Fibroblast of the aortic adventitia (primary cell): Measurements from ENCODE around the gene KAT2A. TPM values are rescaled to one million over a fixed set of nuclear protein-coding genes. Genes with fewer than 3 reads are reported as not detected.

Source experiments
- DNase-seq: peaks from one replicate; pipeline ENCODE4 v3.0.0-alpha.2; 2010; ENCODE audit warnings: low read depth
- H3K4me3 ChIP-seq: 2 replicates; pipeline ENCODE4 v1.5.1; 2011; ENCODE audit warnings: low read depth, mild to moderate bottlenecking, control low read depth, low read length, moderate library complexity
- CTCF ChIP-seq: IDR thresholded peaks from 2 replicates; pipeline ENCODE4 v1.5.1; 2011; ENCODE audit warnings: mild to moderate bottlenecking, low read length, control low read depth, inconsistent platforms; ENCODE audit not compliant: insufficient read depth
- total RNA-seq: library from RNA; depleted of rRNA; stranded (reverse); fragments of >200 nt; gene quantifications from 2 replicates; pipeline ENCODE4 v1.2.3, GENCODE V29; 2012; ENCODE audit warnings: low replicate concordance

The KAT2A gene
- total RNA-seq, 1 donor = 13.7 TPM

- H3K4me3 ChIP-seq = no peak overlapping the region
- DNase-seq = no peak
- no peak for TF ChIP-seq CTCF
Observed at GRCh38 chr17:42113293-42114069, 7.7 kb downstream of the KAT2A start.

GRCh38 chr17:42112552-42113176 is 8.5 kb downstream of the KAT2A start, which contains the start of gene DHX58:
TSS of gene DHX58 (minus strand) at chr17:42112714. CDS start at chr17:42111892, 822 bp downstream.
- peak; percentile 85 for DNase-seq
- H3K4me3 ChIP-seq = peak within 1 kb of the TSS; percentile 78
- TF ChIP-seq CTCF = no peak

DNA sequence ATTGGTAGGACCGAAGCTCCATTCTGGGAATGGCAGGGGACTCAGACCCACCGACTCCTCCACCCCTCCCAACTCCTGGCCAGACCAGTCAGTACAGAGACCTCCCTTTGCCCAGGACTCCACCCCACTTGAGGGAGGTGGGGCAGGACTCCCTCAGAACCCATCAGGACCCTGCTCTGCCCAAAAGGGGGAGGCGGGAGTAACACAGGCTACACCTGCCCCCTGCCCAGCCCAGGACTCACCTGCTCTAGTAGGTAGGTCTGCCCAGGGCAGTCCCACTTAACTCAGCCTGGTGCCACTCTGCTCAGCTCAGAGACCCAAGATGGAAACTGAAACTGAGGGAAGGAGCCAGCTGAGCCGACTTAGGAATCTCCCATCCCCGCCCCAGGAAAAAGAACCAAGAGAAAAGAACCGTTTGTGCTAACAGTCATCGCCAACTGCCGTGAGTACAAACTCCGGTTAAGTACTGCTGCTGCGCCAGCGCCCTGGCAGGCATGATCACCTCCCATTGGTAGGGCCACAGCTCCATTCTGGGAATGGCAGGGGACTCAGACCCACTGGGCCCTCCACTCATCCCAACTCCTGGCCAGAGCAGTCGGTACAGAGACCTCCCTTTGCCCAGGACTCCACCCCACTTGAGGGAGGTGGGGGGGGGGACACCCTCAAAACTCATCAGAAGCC is 9.2 kb downstream of the KAT2A start:
- DNase-seq = peak; percentile 57
- TF ChIP-seq CTCF = no peak
- H3K4me3 ChIP-seq = peak overlapping the region; percentile 78

DNA sequence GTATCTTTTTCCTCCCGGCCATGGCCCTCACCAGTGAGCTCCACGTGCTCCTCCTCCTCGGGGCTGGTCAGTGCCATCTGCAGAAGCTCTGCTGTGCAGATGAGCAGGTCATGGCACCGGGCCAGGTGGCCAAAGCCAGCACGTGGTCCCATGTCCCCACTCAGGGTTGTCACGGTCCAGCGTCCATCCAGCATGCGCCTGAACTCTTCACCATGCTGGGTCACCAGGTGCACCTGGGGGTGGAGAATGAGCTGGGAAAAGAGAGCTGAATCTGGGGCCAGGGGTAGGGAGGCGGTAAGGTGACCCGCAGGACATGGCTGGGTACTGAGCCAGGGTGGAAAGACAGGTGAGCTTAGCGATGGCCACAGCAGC is 9.9 kb downstream of the KAT2A start:
- no peak overlapping the region for H3K4me3 ChIP-seq
- DNase-seq = no peak

GRCh38 chr17:42110301-42111264 is 10.6 kb downstream of the KAT2A start:
- no peak for DNase-seq
- no peak for TF ChIP-seq CTCF

More for the DNA sequence above, 9.9 kb downstream of the KAT2A start:
- TF ChIP-seq CTCF = no peak

GRCh38 chr17:42109086-42109485 is 12.1 kb downstream of the KAT2A start:
- no peak for TF ChIP-seq CTCF
- DNase-seq = no peak
- no peak overlapping the region for H3K4me3 ChIP-seq

More at GRCh38 chr17:42110301-42111264, 10.6 kb downstream of the KAT2A start:
- no peak overlapping the region for H3K4me3 ChIP-seq
